ACC112 (cell line): ENCODE data around the gene WWOX.

Source experiments
- H2AFZ ChIP-seq: fragments of 200-600 bp; sonication (generic); one replicate; pipeline ENCODE4 v1.6.0; 2017; ENCODE audit warnings: antibody characterized with exemption, low read length; ENCODE audit not compliant: unreplicated experiment
- H3K27ac ChIP-seq: fragments of 200-600 bp; sonication (generic); 2 replicates; pipeline ENCODE4 v1.5.1; 2014; ENCODE audit warnings: low read depth, mild to moderate bottlenecking, antibody characterized with exemption, low read length, moderate library complexity
- H3K27me3 ChIP-seq: fragments of 200-600 bp; sonication (generic); 2 replicates; pipeline ENCODE4 v1.6.1; 2014; ENCODE audit warnings: mild to moderate bottlenecking, antibody characterized with exemption, low read length, moderate library complexity, mixed read lengths; ENCODE audit not compliant: insufficient read depth
- H3K36me3 ChIP-seq: fragments of 200-600 bp; sonication (generic); 2 replicates; pipeline ENCODE4 v1.6.1; 2016; ENCODE audit warnings: mild to moderate bottlenecking, antibody characterized with exemption, low read length, moderate library complexity, mixed read lengths; ENCODE audit not compliant: insufficient read depth
- H3K4me1 ChIP-seq: fragments of 200-600 bp; sonication (generic); one replicate; pipeline ENCODE4 v1.6.1; 2016; ENCODE audit warnings: low read length, mixed read lengths; ENCODE audit not compliant: insufficient read depth, unreplicated experiment, control insufficient read depth
- H3K4me3 ChIP-seq: fragments of 200-600 bp; sonication (generic); 2 replicates; pipeline ENCODE4 v1.5.1; 2014; ENCODE audit warnings: mild to moderate bottlenecking, low read depth, low read length
- H3K79me2 ChIP-seq: fragments of 200-600 bp; sonication (generic); one replicate; pipeline ENCODE4 v1.6.0; 2016; ENCODE audit warnings: low read length; ENCODE audit not compliant: control insufficient read depth, unreplicated experiment, insufficient read depth

Gene WWOX

DNA sequence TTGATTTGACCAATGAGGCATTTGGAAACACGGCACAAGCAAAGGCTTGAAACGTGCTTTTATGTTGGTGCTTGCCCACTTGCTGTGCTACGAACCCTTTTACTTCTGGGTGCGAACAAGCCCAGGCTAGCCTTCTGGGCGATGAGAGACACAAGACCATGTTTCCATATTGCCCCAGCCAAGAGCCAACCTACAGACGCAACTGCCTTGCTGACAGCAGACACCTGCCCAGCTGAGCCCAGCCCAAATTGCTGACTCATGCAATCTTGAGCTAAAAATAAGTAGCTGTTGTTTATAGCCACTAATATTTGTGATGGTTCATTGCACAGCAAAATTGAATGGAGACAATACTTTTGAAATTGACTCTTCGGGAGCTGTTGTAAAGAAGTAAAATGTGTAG is 464.5 kb downstream of the WWOX start:
- Histone ChIP-seq H3K79me2 (no peaks in the 10 kb centered on the region), H3K27ac (no peak overlapping the region), H3K4me1 (no peaks in the 10 kb centered on the region), H3K27me3 (no peaks in the 10 kb centered on the region), H3K4me3 (no peak overlapping the region), H2AFZ (no peak overlapping the region), H3K36me3 (no peaks in the 10 kb centered on the region)

DNA sequence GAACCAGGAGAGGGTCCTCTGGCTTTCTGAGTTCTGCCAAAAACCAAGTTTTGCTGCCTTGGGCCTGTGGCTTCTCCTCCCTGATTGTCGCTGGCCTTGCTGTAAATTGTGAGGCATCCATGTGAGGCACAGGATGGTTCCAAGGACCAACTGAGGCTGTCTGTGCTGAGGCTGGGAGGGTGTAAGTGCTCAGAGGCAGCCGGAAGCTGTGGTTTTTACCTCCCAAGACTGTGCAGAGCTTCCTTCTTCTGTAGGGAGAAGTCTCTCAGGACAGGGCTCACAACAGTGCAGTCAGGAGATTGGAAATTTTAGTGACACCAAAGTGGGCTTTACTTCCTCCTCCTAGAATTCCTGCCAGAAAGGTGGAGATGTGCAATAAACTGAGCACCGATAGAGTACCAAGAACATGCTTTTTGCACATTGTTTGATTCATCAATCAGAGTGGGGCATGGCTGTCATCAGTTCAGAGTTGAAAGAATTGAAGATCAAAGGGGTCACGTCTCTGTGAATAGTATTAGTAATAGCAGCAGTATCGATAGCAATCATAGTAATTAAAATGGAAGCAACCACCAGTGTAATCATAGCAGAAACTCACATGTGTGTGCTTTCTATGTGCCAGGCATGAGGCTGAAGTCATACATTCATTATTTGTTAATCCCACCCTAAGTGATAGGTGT is 467.1 kb downstream of the WWOX start:
- Histone ChIP-seq H3K36me3 (no peaks in the 10 kb centered on the region), H3K27me3 (no peaks in the 10 kb centered on the region), H3K4me1 (no peaks in the 10 kb centered on the region), H3K27ac (no peak overlapping the region), H3K4me3 (no peak overlapping the region), H3K79me2 (no peaks in the 10 kb centered on the region), H2AFZ (no peak overlapping the region)

DNA sequence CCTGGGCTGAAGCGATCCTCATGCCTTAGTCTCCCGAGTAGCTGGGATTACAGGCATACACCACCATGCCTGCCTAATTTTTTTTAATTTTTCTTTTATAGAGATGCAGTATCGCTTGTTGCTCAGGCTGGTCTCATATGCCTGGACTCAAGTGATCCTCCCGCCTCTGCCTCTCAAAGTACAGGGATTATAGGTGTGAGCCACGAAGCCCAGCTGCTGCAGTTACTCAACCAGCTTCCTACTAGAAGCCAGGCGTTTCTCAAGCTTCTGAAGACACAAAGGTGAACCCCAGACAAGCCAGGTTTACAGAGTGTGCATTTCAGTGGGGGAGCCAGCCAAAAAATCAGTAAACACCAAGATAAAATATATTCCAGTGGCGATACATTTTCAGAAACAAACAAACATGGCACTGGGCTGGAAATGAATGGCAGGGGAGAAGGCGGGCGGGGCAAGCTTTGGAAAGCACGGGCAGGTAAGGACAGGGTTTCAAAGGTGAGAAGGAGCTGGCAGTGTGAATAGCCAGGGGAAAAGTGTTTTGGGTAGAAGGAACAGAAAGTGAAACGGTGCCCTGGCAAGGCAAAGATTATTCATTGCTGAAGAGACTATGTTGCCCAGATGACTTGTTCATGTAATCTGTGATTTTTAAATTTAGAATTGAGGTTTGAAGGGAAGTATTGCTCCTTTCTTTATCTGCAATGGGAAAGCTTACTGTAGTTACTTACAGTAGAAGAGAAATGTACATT is 471.1 kb downstream of the WWOX start:
- no peak overlapping the region for H2AFZ ChIP-seq

DNA sequence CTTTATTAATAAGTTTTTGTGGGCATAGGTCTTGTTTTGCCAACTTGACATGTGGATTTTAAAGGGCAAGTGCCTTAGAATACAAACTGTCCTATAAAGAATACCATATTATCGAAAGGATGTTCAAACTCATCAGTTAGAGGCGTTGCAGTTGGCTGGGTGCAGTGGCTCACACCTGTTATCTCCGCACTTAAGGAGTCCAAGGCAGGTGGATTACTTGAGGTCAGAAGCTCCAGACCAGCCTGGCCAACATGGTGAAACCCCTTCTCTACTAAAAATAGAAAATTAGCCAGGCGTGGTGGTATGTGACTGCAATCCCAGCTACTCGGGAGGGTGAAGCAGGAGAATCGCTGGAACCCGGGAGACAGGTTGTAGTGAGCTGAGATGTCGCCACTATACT is 472.0 kb downstream of the WWOX start:
- no peak overlapping the region for H3K27ac ChIP-seq
- no peaks in the 10 kb centered on the region for H3K36me3 ChIP-seq
- no peaks in the 10 kb centered on the region for H3K27me3 ChIP-seq
- no peak overlapping the region for H2AFZ ChIP-seq
- no peaks in the 10 kb centered on the region for H3K79me2 ChIP-seq
- H3K4me3 ChIP-seq = no peak overlapping the region
- H3K4me1 ChIP-seq = no peaks in the 10 kb centered on the region

More for the DNA sequence above, 471.1 kb downstream of the WWOX start:
- Histone ChIP-seq H3K36me3 (no peaks in the 10 kb centered on the region), H3K4me3 (no peak overlapping the region), H3K27ac (no peak overlapping the region), H3K27me3 (no peaks in the 10 kb centered on the region), H3K79me2 (no peaks in the 10 kb centered on the region), H3K4me1 (no peaks in the 10 kb centered on the region)

DNA sequence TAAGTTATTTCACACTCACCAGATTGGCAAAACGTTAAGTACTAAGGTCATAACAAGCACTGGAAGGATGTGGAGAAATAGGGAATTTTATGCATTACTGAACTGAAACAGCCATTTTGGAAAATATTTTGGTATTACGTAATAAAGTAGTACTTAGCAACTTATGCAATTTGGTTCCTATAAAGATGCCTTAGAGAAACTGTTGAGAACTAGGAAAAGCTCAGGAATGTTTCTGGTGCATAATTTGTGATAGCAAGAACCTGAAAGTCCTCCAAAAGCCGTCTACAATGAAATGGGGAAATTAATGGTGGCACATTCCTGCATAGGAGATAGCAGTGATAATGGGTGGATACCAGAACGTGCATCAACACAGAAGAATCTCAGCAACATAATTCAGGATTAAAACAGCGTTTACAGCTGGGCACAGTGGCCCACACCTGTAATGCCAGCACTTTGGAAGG is 472.5 kb downstream of the WWOX start:
- no peaks in the 10 kb centered on the region for H3K79me2 ChIP-seq
- no peak overlapping the region for H2AFZ ChIP-seq
- H3K4me3 ChIP-seq = no peak overlapping the region
- H3K36me3 ChIP-seq = no peaks in the 10 kb centered on the region
- H3K27ac ChIP-seq = no peak overlapping the region
- no peaks in the 10 kb centered on the region for H3K4me1 ChIP-seq
- H3K27me3 ChIP-seq = no peaks in the 10 kb centered on the region

DNA sequence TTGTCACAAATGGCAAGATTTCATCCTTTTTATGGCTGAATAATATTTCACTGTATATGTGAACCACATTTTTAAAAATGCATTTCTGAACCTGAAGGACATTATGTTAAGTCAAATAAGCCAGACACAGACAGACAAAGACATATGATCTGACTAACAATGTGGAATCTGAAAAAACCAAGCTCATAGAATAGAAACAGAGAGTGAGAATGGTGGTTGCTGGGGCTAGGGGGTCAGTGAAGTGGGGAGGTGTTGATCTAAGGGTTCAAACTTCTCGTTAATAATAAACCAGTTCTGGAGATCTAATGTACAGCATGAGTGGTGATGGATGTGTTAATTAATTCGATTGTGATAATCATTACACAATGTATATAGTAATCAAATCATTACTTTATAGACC is 475.1 kb downstream of the WWOX start:
- H3K27me3 ChIP-seq = no peaks in the 10 kb centered on the region
- no peak overlapping the region for H3K27ac ChIP-seq
- no peaks in the 10 kb centered on the region for H3K79me2 ChIP-seq
- no peaks in the 10 kb centered on the region for H3K36me3 ChIP-seq
- no peaks in the 10 kb centered on the region for H3K4me1 ChIP-seq
- H3K4me3 ChIP-seq = no peak overlapping the region
- H2AFZ ChIP-seq = no peak overlapping the region

DNA sequence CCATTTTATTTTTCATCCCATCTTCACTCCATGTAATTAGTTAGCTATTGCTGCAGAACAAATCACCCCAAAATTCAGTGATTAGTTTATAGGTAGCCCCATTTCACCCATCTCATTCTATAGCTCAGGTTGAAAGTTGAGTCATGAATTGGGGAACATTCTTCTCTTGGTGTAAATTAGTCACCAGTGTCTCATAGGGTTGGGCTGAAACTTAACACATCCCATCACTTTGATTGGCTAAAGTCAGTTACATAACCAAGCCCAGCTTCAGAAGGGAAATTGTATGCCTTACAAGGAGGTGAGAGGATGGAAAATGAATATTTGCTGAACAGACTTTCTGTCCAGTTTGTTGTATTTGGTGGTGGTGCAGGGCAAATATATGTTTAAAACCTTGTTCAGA is 477.5 kb downstream of the WWOX start:
- Histone ChIP-seq H3K36me3 (no peaks in the 10 kb centered on the region), H3K79me2 (no peaks in the 10 kb centered on the region), H3K27ac (no peak overlapping the region), H3K27me3 (no peaks in the 10 kb centered on the region), H2AFZ (no peak overlapping the region), H3K4me3 (no peak overlapping the region), H3K4me1 (no peaks in the 10 kb centered on the region)

DNA sequence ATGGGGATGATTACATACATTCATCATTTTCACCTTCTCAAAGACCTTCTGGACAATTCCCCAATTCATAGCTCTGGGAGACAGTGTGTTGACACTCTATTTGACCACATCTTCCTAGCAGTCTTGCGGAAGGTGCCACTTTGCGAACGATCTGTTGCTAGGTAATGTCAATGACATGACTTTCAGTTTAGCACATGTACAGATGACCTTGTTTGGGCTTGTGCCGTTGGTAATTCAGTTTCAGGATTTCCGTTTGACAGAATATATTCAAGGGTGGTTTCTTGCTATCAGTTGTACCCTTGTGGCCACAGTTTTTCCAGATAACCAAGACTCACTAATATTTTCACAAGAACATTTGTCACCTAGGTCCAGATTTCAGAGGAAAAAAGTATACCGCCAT is 478.2 kb downstream of the WWOX start:
- Histone ChIP-seq H3K79me2 (no peaks in the 10 kb centered on the region), H3K27ac (no peak overlapping the region), H3K27me3 (no peaks in the 10 kb centered on the region), H3K4me3 (no peak overlapping the region), H2AFZ (no peak overlapping the region), H3K4me1 (no peaks in the 10 kb centered on the region), H3K36me3 (no peaks in the 10 kb centered on the region)

DNA sequence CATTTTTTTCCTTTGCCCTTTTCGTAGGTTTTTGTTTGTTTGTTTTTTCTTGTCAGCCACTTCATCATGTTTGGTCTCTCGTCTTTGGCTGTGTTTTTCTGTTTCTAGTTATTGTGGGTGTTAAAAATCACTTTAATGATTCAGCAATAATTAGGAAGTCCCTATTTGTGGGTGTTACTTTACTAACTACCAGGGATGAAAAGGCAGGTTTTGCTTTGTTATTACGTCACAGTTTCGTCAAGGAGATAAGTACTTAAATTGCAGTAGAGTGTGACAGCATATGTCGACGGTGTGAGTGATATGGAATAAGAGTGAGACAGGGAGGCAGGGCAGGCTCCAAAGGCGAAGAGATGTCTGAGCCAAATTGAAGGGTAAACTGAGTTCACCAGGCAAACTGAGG is 479.6 kb downstream of the WWOX start:
- Histone ChIP-seq H3K4me3 (no peak overlapping the region), H3K27ac (no peak overlapping the region), H3K27me3 (no peaks in the 10 kb centered on the region), H3K79me2 (no peaks in the 10 kb centered on the region), H3K36me3 (no peaks in the 10 kb centered on the region), H2AFZ (no peak overlapping the region), H3K4me1 (no peaks in the 10 kb centered on the region)

DNA sequence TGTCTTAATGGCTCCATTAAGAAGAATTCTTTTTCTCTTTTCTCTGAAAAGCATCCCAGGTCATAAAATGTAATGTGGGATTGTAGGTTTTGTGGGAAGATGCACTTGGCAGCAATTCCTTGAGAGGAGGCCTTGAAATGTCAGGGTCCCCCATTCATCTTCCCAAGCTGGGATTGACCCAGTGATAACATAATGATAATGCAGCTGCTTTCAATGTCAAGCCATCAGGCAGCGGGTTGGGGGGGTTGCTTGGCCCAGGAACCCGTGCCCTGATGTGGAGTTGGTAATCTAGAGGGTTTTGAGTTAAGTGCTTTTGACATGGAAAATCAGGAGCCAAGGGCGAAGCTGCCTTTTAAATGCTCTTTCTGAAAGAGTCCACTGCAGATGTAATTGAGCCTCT is 484.0 kb downstream of the WWOX start:
- no peak overlapping the region for H2AFZ ChIP-seq

DNA sequence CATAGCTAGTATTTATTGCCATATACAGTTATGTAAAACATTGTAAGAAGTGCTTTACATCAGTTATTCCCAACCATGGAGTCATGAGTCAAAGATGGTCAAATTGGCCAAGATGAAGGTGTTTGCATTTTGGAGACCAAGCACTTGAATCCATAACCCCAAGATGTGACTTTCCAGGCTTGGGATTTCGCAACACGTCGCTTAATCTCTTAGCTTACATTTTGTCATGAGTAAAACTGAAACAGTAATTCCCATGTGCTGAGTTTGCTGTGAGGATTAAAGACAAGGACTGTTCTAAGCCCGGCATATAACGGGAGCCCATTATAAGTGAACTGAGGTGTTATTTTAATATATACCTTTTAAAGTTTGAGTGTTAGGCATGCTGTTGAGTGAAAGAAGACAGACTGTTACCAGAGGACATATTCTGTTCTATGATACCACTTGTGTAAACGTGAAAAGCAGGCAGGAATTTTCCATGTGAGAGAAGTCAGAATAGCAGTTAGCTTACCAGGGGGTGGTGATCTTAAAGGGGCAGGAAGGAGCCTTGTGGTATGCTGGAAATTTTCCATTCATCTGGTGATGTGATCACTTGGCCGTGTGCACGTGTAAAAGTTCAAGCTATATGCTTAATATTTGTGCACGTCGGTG is 484.9 kb downstream of the WWOX start:
- Histone ChIP-seq H3K36me3 (no peaks in the 10 kb centered on the region), H3K27ac (no peak overlapping the region), H3K27me3 (no peaks in the 10 kb centered on the region)

More for the DNA sequence above, 484.0 kb downstream of the WWOX start:
- Histone ChIP-seq H3K79me2 (no peaks in the 10 kb centered on the region), H3K27ac (no peak overlapping the region), H3K4me3 (no peak overlapping the region), H3K27me3 (no peaks in the 10 kb centered on the region), H3K36me3 (no peaks in the 10 kb centered on the region), H3K4me1 (no peaks in the 10 kb centered on the region)

More for the DNA sequence above, 484.9 kb downstream of the WWOX start:
- no peak overlapping the region for H2AFZ ChIP-seq
- no peaks in the 10 kb centered on the region for H3K4me1 ChIP-seq
- H3K4me3 ChIP-seq = no peak overlapping the region
- no peaks in the 10 kb centered on the region for H3K79me2 ChIP-seq
